HepG2 (cell line): Measurements from ENCODE around the gene DPH2. TPM values are rescaled to one million over a fixed set of nuclear protein-coding genes. Genes with fewer than 3 reads are reported as not detected.

Experiments
- ATF4 ChIP-seq, 2 experiments: fragments of 450-650 bp in 1 of 2; sonication (generic) in 1 of 2; formaldehyde crosslinking; IDR thresholded peaks; 2 replicates each; pipeline versions ENCODE4 v1.5.0 to v1.8.0; 2020 to 2022; ENCODE audit warnings: mild to moderate bottlenecking in 1 of 2, missing genetic modification reagents in 1 of 2
- GMEB2 ChIP-seq: IDR thresholded peaks from 2 replicates; pipeline ENCODE4 v1.6.1; 2016; ENCODE audit warnings: missing biosample characterization, missing genetic modification reagents, low read depth
- HMGXB4 ChIP-seq, 2 experiments: sonication (generic) in 1 of 2; formaldehyde crosslinking in 1 of 2; IDR thresholded peaks; 2 replicates each; pipeline versions ENCODE4 v1.4.0 to v1.6.1; 2018 to 2020; ENCODE audit warnings: missing genetic modification reagents in 2 of 2, borderline replicate concordance in 1 of 2, low read depth in 1 of 2, mild to moderate bottlenecking in 1 of 2, missing biosample characterization in 1 of 2
- HOXA5 ChIP-seq: sonication (generic); formaldehyde crosslinking; IDR thresholded peaks from 2 replicates; pipeline ENCODE4 v1.4.0; 2020; ENCODE audit warnings: missing genetic modification reagents
- NONO ChIP-seq, 2 experiments: fragments of 450-650 bp in 1 of 2; sonication (generic) in 1 of 2; formaldehyde crosslinking in 1 of 2; IDR thresholded peaks in 1 of 2; conservative IDR thresholded peaks in 1 of 2; 2 replicates each; pipeline versions ENCODE4 v1.6.1 to v1.8.0; 2017 to 2022; ENCODE audit warnings: mild to moderate bottlenecking in 1 of 2, missing genetic modification reagents in 1 of 2, moderate library complexity in 1 of 2
- PHF8 ChIP-seq: sonication (generic); formaldehyde crosslinking; IDR thresholded peaks from 2 replicates; pipeline ENCODE4 v1.5.0; 2020; ENCODE audit warnings: missing genetic modification reagents
- THAP11 ChIP-seq: IDR thresholded peaks from 2 replicates; pipeline ENCODE4 v1.6.1; 2016; ENCODE audit warnings: missing biosample characterization, missing genetic modification reagents
- UBTF ChIP-seq: sonication (generic); formaldehyde crosslinking; IDR thresholded peaks from 2 replicates; pipeline ENCODE4 v1.4.0; 2020; ENCODE audit warnings: mild to moderate bottlenecking, missing genetic modification reagents
- ZBED4 ChIP-seq: sonication (generic); formaldehyde crosslinking; IDR thresholded peaks from 2 replicates; pipeline ENCODE4 v1.4.0; 2020; ENCODE audit warnings: missing genetic modification reagents, borderline replicate concordance
- ZBTB20 ChIP-seq: sonication (generic); formaldehyde crosslinking; IDR thresholded peaks from 2 replicates; pipeline ENCODE4 v1.8.1; 2023; ENCODE audit warnings: missing genetic modification reagents, low read depth, mild to moderate bottlenecking, borderline replicate concordance
- ZNF329 ChIP-seq: sonication (generic); formaldehyde crosslinking; IDR thresholded peaks from 2 replicates; pipeline ENCODE4 v1.9.0; 2021; ENCODE audit warnings: low read depth, mild to moderate bottlenecking, missing genetic modification reagents
- ZNF337 ChIP-seq: sonication (generic); formaldehyde crosslinking; IDR thresholded peaks from 2 replicates; pipeline ENCODE4 v1.5.1; 2020; ENCODE audit warnings: missing genetic modification reagents, low read depth, mild to moderate bottlenecking, borderline replicate concordance
- ZNF446 ChIP-seq: sonication (generic); formaldehyde crosslinking; IDR thresholded peaks from 2 replicates; pipeline ENCODE4 v1.5.0; 2020; ENCODE audit warnings: mild to moderate bottlenecking, missing genetic modification reagents
- polyA plus RNA-seq, 8 experiments: library from polyadenylated mRNA; depleted of rRNA in 3 of 8; stranded (reverse) in 7 of 8; unstranded in 1 of 8; fragments of >200 nt; fragmentation: Illumina TruSeq in 4 of 8; extraction: Trizol in 4 of 8; gene quantifications; 2 replicates each; pipeline versions ENCODE4 v1.2.1 to v1.2.3, GENCODE V29; 2011 to 2016; ENCODE audit warnings: low read depth in 4 of 8, missing spikeins in 1 of 8, mixed read lengths in 1 of 8; ENCODE audit not compliant: insufficient read depth in 1 of 8
- total RNA-seq, 5 experiments: library from RNA; depleted of rRNA; stranded (reverse); fragments of >200 nt; fragmentation: Illumina TruSeq; extraction: Trizol; gene quantifications; 2 replicates each; pipeline ENCODE4 v1.2.3, GENCODE V29; 2016; ENCODE audit warnings: low read depth in 1 of 5

The DPH2 gene
- total and polyA plus RNA-seq, 2 of the 13 experiments (the other 11 are each of a cell fraction or from before 2014, with no cell fraction given): 32.2 to 38.3 TPM

- TF ChIP-seq THAP11 (CRISPR knock-in tag) (peak; percentile 48; the same call in 1 of the 2 replicates), ZNF446 (CRISPR knock-in tag) (0 out of 2 replicates have a peak, but pooled peaks have one; percentile 42), HOXA5 (0 out of 2 replicates have a peak, but pooled peaks have one; percentile 19), ZNF329 (CRISPR knock-in tag) (0 out of 2 replicates have a peak, but pooled peaks have one; percentile 25), NONO (IDR thresholded peaks at IDR 0.05) (no peak), NONO (CRISPR knock-in tag; conservative IDR thresholded peaks at IDR 0.05) (peak; percentile 65; the same call in 1 of the 2 replicates), HMGXB4 (CRISPR knock-in tag; IDR thresholded peaks at IDR 0.05; ENCODE audit: borderline replicate concordance in 1 of 2, low read depth in 1 of 2) (peak; percentile 57 to 85; a peak in 3 of 4 replicates), PHF8 (peak; percentile 60; the same call in 1 of the 2 replicates), ATF4 (CRISPR knock-in tag; IDR thresholded peaks at IDR 0.05) (0 out of 4 replicates have a peak, but pooled peaks of 1 of the 2 experiments have one; percentile 16), ZBTB20 (CRISPR knock-in tag) (peak; percentile 46; the same call in 1 of the 2 replicates), ZBED4 (CRISPR knock-in tag) (no peak), GMEB2 (CRISPR knock-in tag) (no peak), ZNF337 (CRISPR knock-in tag) (no peak), UBTF (CRISPR knock-in tag) (peak; percentile 91)
Measured at GRCh38 chr1:43936431-43937151, 33.2 kb upstream of the DPH2 start (continued).
